HG03565 (cell line): ENCODE results near the gene ANKRD55.
"Not testable (repeated sequence)": the region's sequence is repeated elsewhere in the genome, so short reads cannot be mapped to it uniquely, and the experiment has no call there.

Experiments
- ATAC-seq: cut with Tn5 transposase; IDR thresholded peaks from one replicate; pipeline ENCODE4 v1.9.1; 2021; ENCODE audit warnings: mild to moderate bottlenecking, moderate library complexity; ENCODE audit not compliant: unreplicated experiment

The ANKRD55 gene

DNA sequence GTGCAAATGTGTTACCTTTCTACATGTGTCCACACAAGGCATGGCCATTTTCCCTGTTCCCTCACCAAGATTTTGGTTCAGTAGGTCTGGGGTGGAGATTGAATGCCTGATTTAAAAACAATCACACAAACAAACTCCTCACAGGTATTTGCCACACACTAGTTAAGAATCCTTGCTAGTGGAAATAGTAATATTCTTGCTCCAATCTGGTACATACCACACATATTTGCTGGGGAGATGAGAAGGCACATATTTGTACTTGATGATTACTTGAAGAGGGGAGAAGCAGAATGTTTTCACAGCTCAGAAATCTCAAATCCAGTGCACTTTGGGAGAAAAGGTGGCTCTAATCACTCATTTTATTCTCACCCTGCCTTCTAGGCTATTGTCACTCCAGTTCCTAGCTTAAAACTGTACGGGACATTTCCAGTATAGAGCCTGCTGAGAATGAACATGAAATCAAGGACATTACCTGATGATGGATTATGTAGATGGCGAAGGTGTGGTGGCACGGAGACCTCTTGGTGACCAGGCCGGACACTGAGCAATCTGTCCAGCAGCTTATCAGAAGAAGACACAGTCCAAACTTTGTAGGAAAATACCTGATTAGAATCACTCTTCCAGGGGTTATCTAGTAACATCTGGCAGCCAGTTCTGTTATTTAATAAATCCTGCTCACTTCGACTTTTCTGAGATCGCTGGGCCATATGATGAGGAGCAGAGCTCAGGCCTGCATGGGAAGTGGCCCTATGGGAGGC is 122.3 kb downstream of the ANKRD55 start:
- no peak for ATAC-seq

DNA sequence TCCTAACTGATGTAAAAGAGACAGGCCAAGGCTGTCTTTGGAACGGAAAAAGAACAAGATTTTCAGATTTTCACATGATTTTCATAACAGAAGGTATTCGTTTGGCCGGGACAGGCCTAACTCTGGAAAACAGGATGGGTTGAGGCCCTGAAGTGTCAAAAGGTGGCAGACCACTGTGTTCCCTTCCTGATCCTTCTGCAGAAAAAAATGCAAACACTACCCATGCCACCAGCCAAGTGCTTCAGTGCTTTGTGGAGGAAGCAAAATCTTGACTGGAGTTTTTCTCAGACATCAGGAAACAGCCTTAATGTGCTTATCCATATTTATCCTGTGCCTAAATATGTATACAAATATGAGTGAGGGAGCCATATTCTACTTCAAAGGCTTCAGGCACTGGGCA is 124.9 kb downstream of the ANKRD55 start:
- ATAC-seq, result no peak

- no peak for ATAC-seq
Observed at GRCh38 chr5:56106837-56107236, 126.3 kb downstream of the ANKRD55 start.

GRCh38 chr5:56105511-56106291 is 127.4 kb downstream of the ANKRD55 start:
- no peak for ATAC-seq

DNA sequence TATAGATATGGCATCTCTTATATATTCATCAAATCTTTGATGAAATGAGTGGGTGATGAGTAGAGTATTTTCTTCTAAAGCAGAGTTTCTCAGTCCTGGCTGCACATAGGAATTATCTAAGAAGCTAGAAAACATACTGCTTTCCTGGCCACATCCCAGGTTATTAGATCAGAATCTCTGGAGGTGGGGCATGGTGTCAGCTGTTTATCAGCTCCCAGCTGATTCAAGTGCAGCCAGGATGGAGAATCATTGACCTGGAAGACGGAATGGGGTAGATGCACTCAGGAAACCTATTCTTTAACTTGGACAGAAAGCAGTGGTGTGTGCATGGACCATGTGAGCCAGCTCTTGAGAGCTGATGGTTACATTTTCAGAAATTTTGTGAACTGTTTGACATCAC is 130.2 kb downstream of the ANKRD55 start:
- ATAC-seq, result no peak

GRCh38 chr5:56102207-56102606 is 130.9 kb downstream of the ANKRD55 start:
- not testable (repeated sequence) for ATAC-seq

GRCh38 chr5:56101180-56101579 is 131.9 kb downstream of the ANKRD55 start:
- ATAC-seq, result no peak

DNA sequence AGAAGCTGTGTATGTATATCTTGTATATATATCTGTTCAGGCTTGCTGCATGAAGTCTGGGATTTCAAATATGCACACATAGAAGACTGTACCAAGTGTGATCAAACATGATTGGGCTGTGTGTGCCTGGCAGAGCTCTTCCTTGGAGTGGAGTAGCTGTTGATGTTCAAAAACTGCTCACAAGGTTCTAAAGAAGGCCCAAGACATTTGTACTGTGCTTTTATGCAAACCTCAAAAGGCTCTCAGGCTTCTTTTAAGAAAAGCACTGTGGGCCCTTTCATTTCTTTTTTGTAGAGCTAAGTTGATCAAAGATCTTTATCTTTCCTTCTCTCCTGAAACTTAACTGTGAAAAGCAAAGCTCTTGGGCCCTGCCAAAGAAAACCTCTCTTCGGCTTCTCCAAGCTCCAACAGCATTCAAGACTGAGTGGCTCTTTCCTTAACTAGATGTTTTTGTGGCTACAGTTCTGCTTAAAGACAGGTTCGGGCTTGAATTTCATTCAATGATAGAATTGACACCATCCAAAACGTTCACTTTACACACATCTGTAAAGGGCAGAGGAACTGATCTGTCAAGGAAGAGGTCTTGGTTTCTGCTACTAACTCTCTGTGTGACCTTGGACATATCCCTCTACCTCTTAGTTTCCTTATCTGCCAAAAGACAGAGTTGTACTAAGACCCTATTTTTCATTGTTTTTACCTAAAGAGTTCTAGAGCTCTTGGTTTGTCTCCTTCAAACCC is 132.5 kb downstream of the ANKRD55 start:
- ATAC-seq, result no peak

DNA sequence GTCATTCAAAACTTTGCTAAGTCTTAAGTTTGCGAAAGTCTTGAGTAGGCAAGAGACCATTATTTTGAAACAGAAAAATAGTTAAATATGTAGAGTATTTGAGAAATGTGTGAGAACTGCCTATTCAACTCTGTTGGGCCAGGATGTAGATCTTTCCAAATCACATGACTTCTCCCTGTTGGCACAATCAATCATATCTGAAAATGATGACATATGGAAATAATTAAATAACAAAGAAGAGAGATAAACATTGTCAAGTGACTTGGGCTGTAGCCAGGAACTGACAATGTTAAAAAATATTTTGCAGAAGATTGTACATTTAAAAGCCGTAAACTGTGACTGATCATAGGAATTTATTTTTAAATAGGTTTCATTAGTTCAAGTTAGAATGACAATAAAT is 133.8 kb downstream of the ANKRD55 start:
- ATAC-seq, result no peak

GRCh38 chr5:56097055-56097454 is 136.1 kb downstream of the ANKRD55 start:
- ATAC-seq, result no peak

- peak; percentile 48 for ATAC-seq
Observed at GRCh38 chr5:56095579-56096102, 137.5 kb downstream of the ANKRD55 start.

GRCh38 chr5:56094579-56095361 is 138.4 kb downstream of the ANKRD55 start:
- peak; percentile 46 for ATAC-seq

- no peak for ATAC-seq
Observed at GRCh38 chr5:56093970-56094369, 139.2 kb downstream of the ANKRD55 start.

- ATAC-seq, result no peak
Observed at GRCh38 chr5:56092115-56092514, 141.0 kb downstream of the ANKRD55 start.

GRCh38 chr5:56091664-56092063 is 141.5 kb downstream of the ANKRD55 start:
- no peak for ATAC-seq

DNA sequence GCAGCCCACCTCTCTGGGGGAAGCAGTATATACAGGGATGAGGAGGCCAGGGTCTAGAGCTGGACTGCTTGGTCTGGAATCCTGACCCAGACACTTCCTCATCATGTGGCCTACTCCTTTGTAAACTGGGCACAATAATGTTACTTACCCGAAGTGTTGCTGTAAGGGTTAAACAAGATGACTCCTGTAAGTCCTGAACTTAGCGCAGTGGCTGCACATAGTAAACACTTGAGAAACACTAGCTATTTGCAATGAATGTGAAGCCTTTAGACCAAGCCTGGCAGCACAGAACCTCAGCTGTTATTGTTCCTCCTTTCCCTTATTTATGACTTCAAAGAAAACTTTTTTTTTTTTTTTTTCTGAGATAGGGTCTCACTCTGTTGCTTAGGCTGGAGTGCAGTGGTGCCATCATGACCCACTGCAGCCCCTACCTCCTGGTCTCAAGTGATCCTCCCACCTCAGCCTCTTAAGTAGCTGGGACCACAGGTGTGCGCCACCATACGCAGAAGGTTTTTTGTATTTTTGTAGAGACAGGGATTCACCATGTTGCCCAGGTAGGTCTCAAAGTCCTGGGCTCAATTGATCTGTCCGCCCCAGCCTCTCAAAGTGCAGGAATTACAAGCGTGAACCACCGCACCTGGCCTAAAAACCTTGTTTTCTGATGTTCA is 142.2 kb downstream of the ANKRD55 start:
- ATAC-seq, result no peak

DNA sequence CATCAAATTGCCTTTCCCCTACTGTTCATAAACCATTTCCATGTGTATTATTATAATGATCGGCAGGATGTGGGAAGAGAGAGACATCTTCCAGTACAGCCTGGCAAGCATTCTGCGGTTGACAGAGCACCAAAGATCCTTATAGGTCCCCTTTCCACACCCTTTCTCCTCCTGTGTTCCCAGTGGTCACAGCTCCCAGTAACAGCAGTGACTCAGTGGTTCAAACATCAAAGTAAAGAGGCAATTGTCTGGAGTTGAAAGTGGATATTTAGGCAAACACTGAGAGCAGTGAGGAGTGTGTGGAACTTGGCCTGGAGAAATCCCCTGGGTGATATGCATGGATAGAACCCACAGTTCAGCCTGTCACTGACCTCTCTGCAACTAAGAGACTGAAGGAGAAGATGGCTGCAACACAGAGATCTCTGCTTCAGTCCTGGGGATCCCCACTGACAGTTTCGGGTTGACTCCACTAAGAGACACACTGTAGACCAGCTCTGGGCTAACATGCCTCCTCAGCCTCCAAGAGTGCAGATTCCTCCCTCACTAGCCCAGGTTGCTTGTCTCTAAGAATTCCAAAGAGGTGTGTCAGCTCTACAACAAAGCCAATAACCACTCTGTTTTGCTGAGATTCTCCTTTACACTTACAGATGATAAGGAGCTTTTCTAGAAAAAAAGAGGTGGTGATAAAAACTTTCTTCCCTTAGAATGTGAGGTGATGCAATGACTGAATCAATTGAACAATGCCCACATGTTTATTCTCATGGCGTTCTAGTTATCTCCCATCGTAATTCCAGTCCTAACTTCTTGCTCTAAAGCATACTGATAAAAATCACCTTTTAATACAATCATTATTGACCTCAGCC is 143.9 kb downstream of the ANKRD55 start:
- ATAC-seq, result peak; percentile 94

- no peak for ATAC-seq
Observed at GRCh38 chr5:56088431-56088949, 144.6 kb downstream of the ANKRD55 start.

DNA sequence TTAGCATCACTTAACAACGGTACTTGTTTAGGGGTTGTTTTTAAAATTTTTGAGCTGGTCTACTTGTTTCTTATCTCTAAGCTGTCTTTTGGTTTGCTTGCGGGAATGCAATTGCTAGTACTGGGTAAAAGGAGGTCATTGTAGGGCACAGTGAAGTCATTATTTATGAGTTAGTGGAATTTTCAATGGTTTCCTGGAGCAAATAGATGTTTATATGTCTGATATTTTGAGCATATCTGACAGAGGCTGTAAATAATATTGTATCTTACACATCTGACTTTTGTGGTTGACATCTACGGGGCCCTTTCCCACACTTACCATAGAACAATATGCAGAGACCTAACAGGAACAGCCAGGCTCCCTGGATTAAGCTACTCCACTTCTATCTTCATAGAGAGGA is 147.9 kb downstream of the ANKRD55 start:
- no peak for ATAC-seq
